GM12864 (cell line): Measurements from ENCODE around the gene RDM1.

Experiments
- DNase-seq: peaks from one replicate; pipeline ENCODE4 v3.0.0-alpha.2; 2011; ENCODE audit warnings: low read depth
- H3K4me3 ChIP-seq: 2 replicates; pipeline ENCODE4 v1.5.1; 2011; ENCODE audit warnings: mild to moderate bottlenecking, low read depth, low read length, control low read depth
- TF ChIP-seq, protein P1 (sequence below): IDR thresholded peaks from 2 replicates; pipeline ENCODE4 v1.5.1; 2011; ENCODE audit warnings: low read depth, mild to moderate bottlenecking, moderate library complexity, low read length, control low read depth, inconsistent platforms; ENCODE audit errors: missing control alignments

The RDM1 gene, protein sequence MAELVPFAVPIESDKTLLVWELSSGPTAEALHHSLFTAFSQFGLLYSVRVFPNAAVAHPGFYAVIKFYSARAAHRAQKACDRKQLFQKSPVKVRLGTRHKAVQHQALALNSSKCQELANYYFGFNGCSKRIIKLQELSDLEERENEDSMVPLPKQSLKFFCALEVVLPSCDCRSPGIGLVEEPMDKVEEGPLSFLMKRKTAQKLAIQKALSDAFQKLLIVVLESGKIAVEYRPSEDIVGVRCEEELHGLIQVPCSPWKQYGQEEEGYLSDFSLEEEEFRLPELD

DNA sequence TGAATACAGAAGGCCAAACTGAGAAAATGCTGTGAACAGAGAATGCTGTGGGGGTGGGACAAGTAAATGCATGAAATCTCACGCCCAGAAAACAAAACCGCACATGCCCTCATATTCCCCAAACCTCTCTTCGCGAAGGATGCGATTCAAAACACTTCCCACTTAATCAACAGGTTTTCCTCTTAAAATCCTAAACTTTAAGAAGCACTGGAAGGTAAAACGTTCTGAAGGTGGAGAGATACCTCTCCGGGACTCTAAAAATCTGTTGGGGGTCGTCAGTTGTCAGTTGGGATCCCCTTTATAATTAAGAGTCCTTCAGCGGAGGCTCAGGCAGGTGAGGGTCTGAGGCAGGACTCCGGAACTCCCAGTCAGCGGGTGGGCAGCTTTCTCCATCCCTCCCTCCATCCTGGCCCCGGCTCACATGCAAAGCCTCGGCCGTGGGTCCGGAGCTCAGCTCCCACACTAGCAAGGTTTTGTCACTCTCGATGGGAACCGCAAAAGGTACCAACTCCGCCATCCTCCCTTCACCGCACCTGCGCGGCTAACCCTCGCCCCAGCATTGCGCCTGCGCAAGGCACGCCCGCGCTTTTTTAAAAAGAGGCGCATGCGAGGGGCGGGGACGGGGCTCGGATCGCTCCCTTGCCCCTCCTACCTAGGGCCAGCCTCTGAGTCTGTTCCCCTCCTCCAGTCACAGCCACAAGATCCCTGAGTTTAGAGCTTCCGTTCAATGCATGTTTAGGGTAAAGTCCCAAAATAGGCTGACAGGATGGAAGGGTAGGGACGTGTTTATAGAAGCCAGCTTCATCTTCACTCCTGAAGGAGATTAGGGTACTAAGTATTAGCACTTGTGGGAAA lies at the start of gene RDM1:
Gene RDM1 (minus strand): TSS at position 563 of the 855 bp plus-strand sequence. CDS start 46 bp downstream, at position 517.
- peak within 1 kb of the TSS; percentile 55 for H3K4me3 ChIP-seq
- TF ChIP-seq, protein P1, sequence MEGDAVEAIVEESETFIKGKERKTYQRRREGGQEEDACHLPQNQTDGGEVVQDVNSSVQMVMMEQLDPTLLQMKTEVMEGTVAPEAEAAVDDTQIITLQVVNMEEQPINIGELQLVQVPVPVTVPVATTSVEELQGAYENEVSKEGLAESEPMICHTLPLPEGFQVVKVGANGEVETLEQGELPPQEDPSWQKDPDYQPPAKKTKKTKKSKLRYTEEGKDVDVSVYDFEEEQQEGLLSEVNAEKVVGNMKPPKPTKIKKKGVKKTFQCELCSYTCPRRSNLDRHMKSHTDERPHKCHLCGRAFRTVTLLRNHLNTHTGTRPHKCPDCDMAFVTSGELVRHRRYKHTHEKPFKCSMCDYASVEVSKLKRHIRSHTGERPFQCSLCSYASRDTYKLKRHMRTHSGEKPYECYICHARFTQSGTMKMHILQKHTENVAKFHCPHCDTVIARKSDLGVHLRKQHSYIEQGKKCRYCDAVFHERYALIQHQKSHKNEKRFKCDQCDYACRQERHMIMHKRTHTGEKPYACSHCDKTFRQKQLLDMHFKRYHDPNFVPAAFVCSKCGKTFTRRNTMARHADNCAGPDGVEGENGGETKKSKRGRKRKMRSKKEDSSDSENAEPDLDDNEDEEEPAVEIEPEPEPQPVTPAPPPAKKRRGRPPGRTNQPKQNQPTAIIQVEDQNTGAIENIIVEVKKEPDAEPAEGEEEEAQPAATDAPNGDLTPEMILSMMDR, result no peak
- DNase-seq, result peak; percentile 53

- DNase-seq, result no peak
- H3K4me3 ChIP-seq, result no peak overlapping the region
- TF ChIP-seq, protein P1, result no peak
Observed at GRCh38 chr17:35978346-35978745, 47.8 kb upstream of the RDM1 start.

GRCh38 chr17:35977509-35977908 lies 46.9 kb upstream of the RDM1 start:
- peak; percentile 33 for DNase-seq
- TF ChIP-seq, protein P1, result no peak
- H3K4me3 ChIP-seq, result no peak overlapping the region

DNA sequence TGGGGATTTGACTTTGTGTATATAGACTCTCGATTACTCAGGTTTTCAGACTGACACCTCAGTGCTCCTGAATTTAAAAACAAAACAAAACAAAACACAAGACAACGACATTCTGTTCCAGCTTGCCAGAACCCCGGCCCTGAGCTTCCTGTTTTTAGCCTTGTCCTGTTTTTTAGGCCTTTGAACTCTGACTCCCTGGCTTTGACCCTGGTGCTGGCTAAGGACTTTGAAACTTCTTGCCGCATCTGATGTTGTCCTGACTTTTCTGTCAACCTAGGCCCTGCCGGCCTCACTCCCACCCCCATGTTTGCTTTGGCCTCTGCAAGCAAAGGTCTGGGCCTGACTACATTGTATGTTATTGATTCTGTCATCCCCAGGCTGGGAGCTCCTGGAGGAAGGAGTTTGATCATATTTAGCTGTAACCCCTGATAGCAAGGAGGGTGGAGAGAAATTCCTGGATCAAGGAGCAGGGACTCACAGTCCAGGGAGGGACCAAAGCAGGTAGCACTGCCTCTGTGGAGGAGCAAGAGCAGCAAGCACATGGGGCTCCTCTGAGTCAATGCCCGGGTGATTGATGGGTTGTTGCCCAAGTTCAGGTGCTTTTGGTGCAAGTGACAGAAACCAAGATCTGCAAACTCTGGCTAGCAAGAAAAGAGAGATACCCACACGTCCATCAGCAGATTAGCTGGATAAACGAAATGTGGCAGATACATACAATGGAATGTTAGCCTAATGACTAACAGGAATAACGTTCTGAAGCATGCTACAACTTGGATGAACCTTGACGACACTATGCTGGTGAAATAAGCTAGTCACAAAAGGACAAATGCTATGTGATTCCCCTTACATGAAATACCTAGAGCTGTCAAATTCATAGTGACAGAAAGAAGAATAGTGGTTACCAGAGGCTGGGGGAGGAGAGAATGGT lies 43.0 kb upstream of the RDM1 start:
- DNase-seq, result no peak
- no peak overlapping the region for H3K4me3 ChIP-seq
- TF ChIP-seq, protein P1, result no peak

GRCh38 chr17:35972945-35973332 lies 42.4 kb upstream of the RDM1 start:
- DNase-seq, result no peak
- TF ChIP-seq, protein P1, result no peak
- H3K4me3 ChIP-seq, result no peak overlapping the region

DNA sequence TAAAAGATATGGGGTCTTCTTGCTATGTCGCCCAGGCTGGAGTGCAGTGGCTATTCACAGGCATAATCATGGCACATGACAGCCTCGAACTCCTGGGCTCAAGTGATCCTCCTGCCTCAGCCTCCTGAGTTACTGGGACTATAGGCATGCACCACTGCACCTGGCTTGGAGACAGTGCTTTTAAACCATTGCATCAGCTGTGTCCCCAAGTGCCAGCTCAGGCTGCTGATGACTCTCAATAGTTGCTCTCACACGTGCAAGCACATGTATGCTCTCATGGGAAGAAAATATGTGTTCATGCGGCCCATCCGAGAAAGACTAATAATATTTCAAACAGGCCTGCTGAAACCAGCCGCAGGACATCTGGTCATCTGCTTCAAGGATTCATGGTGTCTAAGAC lies 42.0 kb upstream of the RDM1 start:
- H3K4me3 ChIP-seq, result no peak overlapping the region
- TF ChIP-seq, protein P1, result no peak
- DNase-seq, result no peak
